Erythroblast (primary cell): Measurements from ENCODE around the gene LARGE1.

ENCODE experiments used
- GATA1 ChIP-seq: IDR thresholded peaks from 2 replicates; pipeline ENCODE4 v1.6.1; 2011; ENCODE audit warnings: low read depth, mild to moderate bottlenecking, control low read depth, low read length, moderate library complexity
- POLR2A ChIP-seq: IDR thresholded peaks from 2 replicates; pipeline ENCODE4 v1.6.1; 2011; ENCODE audit warnings: mild to moderate bottlenecking, low read length

DNA sequence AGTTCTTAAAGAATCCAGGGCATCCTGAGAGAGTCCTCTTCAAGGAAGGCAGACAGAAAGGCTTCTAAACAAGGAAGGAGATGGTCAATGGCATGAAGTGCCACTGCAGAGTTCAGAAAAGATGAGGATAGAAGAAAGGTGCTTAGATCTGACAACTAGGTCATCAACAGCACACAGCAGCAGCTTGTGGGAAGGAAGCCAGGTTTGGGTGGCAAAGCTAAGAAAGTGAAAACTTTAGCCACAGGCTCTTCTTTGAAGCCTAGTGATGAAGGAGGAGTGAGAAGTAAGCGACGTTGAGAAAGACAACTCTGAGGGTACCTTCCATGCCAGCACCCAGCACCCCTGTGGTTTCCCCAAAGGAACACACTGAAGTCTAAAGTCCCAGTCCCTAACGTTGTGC is 92.0 kb downstream of the LARGE1 start:
- TF ChIP-seq POLR2A (no peak), GATA1 (no peak)
